HL-60 (cell line): ENCODE measurements around the gene ALK.

Source experiments
- CTCF ChIP-seq: IDR thresholded peaks from one replicate; pipeline ENCODE4 v1.5.1; 2011; ENCODE audit warnings: low read length, control low read depth, inconsistent platforms; ENCODE audit not compliant: insufficient read depth
- GABPA ChIP-seq: IDR thresholded peaks from 2 replicates; pipeline ENCODE4 v1.6.1; 2012; ENCODE audit warnings: low read depth
- POLR2AphosphoS5 ChIP-seq: IDR thresholded peaks from 2 replicates; pipeline ENCODE4 v1.6.1; 2012; ENCODE audit warnings: low read depth
- TF ChIP-seq, protein P1 (sequence below): IDR thresholded peaks from 2 replicates; pipeline ENCODE4 v1.6.1; 2012; ENCODE audit warnings: low read depth; ENCODE audit not compliant: insufficient replicate concordance

GRCh38 chr2:29920631-29921559 lies 491 bp downstream of the ALK start:
- no peak for TF ChIP-seq CTCF
- TF ChIP-seq, protein P1, sequence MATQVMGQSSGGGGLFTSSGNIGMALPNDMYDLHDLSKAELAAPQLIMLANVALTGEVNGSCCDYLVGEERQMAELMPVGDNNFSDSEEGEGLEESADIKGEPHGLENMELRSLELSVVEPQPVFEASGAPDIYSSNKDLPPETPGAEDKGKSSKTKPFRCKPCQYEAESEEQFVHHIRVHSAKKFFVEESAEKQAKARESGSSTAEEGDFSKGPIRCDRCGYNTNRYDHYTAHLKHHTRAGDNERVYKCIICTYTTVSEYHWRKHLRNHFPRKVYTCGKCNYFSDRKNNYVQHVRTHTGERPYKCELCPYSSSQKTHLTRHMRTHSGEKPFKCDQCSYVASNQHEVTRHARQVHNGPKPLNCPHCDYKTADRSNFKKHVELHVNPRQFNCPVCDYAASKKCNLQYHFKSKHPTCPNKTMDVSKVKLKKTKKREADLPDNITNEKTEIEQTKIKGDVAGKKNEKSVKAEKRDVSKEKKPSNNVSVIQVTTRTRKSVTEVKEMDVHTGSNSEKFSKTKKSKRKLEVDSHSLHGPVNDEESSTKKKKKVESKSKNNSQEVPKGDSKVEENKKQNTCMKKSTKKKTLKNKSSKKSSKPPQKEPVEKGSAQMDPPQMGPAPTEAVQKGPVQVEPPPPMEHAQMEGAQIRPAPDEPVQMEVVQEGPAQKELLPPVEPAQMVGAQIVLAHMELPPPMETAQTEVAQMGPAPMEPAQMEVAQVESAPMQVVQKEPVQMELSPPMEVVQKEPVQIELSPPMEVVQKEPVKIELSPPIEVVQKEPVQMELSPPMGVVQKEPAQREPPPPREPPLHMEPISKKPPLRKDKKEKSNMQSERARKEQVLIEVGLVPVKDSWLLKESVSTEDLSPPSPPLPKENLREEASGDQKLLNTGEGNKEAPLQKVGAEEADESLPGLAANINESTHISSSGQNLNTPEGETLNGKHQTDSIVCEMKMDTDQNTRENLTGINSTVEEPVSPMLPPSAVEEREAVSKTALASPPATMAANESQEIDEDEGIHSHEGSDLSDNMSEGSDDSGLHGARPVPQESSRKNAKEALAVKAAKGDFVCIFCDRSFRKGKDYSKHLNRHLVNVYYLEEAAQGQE: no peak
- no peak for TF ChIP-seq POLR2AphosphoS5
- TF ChIP-seq GABPA: no peak
